CD4-positive, alpha-beta T cell treated with Interleukin-6 for 4 hours (primary cell): ENCODE data around the gene CYP24A1.

Experiments
- DNase-seq: peaks from one replicate; pipeline ENCODE4 v3.0.0-alpha.2; 2020; ENCODE audit warnings: mixed read lengths

Gene CYP24A1

DNA sequence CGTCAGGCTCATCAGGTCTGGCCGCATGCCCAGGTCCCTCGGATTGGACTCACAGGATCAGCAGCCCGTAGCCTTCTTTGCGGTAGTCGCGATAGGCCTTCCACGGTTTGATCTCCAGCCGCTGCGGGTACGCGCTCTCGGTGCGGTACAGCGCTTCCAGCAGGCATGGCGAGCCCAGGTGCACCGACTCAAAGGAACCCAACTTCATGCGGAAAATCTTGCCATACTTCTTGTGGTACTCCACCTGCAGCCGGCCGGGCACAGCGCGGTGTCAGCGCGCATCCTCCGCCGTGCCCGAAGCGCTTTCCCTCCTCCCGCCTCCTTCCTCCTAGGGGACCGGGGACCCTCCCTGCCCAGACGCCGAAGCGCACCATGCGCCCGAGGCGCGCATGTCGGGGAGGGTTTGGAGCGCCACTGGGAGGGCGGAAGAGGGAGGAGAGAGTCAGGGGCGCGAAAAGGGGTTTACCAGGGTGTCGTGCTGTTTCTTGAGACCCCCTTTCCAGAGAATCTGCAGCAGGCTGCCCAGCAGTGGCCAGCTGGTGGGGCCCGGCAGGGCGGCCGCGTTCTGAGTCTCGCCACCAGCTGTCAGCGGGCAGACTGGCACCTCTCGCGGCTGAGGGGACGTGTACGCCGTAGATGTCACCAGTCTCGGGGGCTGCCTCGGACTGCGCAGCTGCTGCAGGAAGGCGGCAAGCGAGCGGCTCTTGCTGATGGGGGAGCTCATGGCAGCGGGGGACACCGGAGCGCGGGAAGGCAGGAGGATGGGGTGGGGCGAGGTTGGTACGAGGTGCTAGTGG, 732 bp downstream of the CYP24A1 start:
- DNase-seq: no peak

DNA sequence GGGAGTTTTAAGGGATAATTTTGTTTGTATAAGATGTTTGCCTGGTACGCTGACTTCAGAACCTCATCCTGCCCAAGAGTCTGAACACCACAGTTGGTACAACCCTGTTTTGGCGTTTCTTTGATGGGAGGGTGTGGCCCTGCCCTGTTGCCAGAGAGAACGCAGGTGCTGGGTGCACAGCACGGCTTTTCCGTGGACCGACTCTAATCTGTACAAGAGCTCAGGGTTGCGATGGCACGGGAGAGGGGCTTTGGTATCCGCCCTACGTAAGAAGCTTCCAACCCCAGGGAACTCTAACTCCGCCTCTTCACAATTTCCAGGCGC, 1.3 kb downstream of the CYP24A1 start:
- DNase-seq: no peak

DNA sequence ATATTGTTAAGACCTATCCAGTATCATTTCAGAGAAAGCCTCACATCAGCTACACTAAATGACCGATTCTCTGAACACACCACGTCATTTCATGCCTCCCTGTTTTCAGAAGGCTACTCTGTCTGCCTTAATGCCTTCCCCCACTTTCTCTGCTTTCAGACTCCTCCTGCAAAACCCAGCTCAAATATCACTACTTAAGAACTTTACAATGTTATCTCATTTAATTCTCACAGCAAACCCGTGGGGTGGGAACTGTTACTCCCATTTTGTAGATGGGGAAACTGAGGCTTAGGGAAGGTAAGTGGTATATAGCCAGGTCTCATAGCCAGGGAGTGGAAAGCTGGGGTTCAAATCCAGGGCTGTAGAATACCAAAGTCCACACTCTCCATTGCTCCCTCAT, 2.8 kb downstream of the CYP24A1 start:
- DNase-seq: no peak

DNA sequence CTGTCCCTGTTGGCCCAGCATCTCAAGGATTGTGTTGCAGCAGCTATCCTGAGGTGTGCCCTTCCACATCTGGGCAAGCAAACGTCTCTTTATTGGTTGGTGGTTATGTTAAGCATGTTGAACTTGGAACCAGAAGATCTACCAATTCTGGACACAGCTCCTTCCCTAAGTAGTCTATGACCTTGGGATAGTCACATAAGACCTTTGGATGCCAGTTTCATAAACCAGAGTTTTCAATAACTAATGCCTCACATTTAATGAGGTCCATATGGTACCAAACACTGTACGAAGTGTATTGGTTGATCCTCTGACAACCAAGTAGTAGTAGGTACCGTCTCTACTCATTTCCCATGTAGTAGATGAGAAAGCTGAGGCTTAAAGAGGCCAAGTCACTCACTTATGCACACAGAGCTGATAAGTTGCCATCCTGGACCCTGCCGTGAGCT, 3.7 kb downstream of the CYP24A1 start:
- no peak for DNase-seq

DNA sequence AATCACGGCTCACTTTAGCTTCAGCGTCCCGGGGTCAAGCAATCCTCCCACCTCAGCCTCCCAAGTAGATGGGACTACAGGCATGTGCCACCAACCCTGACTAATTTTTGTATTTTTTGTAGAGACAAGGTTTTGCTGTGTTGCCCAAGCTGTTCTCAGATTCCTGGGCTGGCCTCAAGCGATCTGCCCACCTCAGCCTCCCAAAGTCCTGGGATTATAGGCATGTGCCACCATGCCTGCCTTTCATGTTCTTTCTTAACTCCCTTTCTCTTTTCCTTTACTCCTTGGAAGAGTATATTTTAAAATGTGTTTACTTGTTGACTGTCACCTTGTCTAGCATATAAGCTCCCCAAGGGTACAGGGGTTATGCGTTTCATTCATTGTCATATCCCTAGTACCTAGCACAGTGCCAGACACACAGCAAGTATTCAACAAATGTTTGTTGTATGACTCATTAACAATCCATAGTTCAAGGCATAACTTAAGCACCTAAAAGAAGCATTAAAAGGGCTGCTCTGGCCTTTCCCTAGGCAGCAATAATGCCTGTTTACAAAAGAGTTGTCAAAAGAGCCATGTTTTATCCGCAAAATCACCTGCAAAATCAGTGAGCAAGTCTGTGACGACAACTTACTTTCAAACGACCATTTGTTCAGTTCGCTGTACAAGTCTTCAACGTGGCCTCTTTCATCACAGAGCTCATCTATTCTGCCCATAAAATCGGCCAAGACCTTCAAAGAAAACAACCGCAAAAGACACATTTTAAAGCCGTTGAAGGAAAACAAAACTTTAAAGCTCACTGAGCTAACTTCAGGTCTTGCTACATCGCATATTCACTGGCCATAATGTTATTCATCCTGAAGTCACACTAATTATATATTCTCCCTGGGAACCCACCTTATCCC, 4.6 kb downstream of the CYP24A1 start:
- no peak for DNase-seq

DNA sequence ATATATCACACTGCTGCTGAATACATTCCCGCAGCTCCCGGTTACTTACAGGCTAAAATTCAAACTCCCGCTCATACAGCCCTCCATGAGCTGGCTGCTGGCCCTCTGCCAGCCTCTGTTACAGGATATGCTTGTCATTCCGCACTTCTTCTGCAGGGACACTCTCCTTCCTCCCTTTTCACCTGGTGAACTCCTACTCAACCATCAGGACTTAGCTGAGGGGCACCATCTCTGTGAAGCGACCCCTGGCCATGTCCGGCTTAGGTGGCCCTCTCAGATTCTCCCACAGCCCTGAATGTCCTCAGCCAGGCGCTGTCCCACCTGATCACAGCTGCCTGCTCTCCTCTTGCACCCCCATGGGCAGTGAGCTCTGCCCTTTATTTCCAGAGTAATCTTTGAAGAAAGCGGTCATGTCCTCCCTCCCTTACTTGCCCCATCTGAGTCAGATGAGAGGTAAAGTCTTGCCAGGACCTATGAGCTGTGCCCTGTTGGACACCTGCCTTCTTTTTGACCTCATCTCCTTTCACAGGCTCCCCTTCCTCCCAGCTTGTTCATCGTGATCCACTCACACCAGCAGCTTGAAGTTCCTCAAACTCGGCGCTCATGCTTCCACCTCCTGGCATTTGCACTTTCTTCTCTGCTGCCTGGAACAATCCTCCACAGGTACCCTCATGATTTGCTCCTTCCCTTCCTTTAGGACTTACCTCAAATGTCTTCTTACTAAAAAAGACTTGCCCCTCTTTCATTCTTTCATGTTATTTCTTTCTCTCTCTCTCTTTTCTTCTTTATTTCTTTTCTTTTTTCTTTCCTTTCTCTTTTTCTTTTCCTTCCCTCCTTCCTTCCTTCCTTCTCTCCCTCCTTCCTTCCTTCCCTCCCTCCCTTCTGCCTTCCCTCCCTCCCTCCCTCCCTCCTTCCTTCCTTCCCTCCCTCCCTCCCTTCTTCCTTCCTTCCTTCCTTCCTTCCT, 5.6 kb downstream of the CYP24A1 start:
- no peak for DNase-seq

DNA sequence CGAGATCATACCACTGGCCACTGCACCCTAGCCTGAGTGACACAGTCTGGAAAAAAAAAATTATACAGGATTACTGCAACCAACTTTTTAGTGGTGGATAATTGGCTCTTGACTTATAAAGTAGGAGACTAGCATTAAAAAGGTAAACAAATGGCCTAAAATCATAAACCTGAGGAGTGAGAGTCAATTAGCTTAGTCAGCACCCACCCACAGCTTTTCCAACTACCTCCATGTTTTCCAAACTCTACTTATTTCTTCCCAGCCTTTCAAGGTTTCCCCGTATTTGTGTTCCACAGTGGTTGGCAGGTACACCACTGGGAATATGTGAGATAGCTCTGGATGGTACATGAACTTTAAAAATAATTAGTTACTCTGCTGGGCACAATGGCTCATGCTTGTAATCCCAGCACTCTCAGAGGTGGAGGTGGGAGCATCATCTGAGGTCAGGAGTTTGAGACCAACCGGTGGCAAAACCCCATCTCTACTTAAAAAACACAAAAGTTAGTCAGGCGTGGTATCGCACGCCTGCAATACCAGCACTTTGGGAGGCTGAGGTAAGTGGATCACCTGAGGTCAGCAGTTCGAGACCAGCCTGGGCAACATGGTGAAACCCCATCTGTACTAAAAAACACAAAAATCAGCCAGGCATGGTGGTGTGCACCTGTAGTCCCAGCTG, 6.7 kb downstream of the CYP24A1 start:
- DNase-seq: no peak

DNA sequence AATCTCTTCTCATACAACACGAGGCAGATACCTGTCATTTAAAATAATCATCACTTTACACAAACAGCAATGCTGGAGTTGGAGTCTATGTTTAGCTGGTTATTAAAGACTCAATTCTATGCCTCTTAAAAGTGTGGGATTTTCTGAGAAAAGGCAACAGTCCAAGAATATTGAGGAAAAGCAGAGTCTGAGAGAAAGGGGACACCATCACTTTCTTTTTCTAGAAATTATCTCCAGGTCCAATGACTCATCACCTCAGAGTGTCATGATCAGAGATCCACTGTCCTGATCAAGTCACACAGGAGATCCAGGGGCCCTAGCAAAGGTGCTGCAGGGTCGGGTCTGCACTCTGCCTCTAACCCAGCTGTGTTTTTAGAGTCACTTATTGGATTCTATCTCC, 8.0 kb downstream of the CYP24A1 start:
- no peak for DNase-seq

DNA sequence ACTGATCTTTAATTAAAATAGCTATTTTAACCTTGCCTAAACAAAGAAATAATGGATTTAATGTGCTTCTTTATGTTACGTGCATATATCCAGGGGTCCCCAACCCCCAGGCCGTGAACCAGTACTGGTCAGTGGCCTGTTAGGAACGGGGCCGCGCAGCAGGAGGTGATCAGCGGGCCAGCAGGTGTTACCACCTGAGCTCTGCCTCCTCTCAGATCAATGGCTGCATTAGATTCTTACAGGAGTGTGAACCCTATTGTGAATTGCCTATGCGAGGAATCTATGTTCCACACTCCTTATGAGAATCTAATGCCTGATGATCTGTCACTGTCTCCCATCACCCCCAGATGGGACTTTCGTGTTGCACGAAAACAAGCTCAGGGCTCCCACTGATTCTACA, 8.8 kb downstream of the CYP24A1 start:
- DNase-seq: no peak

DNA sequence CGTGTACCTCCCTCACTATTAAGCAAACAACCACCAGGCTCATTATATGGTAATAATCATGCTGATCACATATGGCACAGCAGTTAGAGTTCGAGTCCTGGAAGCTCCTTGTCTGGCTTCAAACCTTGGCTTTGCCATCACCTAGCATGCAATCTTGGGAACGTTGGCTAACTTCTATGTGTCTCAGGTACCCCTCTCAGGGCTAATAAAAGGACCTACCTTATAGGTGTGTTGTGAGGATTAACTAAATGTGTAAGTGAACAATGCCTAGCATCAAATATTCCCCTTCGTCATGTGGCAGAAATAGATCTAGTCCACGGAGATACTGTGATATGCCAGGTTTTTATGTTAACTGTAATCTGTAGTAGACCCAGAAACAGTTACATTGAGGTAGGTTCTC, 10.4 kb downstream of the CYP24A1 start:
- DNase-seq: no peak

DNA sequence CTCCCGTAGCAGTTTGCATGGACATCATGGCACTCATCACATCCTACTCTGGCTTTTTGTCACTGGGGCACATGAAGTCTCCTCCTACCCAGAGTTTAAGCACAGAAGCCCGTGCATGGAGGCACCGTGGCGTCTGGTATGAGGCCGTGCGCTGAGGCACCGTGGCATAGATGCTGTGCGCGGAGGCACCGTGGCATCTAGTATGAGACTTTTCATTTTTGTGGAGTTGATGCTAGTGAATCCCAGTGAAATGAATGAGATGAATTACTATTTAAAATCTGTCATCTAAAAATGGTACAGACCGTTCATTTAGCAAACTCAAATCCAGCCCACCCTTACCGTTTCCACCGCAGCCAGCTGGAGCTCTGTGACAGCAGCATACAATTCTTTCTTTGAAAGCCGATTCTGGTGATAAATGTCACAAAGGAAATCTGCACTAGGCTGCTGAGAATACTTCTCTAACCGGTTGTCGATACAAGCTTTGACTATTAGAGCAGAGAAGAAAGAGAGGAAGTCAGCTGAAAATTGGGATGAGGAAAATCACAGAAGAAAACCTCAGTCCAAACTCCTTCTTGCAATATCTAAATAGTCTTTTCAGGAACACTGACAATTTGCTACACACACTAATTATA, 11.3 kb downstream of the CYP24A1 start:
- DNase-seq: no peak

DNA sequence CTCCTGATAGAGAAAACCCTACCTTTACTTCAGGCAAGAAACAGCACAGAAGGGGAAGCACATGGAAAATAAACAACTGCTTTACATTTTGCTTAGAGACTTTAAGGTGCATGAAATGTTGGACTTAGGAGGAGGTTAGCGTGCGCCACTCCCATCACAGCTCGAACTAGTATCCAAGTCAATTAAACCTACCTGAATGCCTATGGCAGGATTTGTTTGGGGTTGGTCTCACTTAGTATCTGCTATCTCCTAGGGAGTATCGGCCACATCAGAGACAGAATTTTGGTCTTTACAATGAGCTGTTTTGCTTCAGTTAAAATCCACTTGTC, 12.0 kb downstream of the CYP24A1 start:
- DNase-seq: no peak

DNA sequence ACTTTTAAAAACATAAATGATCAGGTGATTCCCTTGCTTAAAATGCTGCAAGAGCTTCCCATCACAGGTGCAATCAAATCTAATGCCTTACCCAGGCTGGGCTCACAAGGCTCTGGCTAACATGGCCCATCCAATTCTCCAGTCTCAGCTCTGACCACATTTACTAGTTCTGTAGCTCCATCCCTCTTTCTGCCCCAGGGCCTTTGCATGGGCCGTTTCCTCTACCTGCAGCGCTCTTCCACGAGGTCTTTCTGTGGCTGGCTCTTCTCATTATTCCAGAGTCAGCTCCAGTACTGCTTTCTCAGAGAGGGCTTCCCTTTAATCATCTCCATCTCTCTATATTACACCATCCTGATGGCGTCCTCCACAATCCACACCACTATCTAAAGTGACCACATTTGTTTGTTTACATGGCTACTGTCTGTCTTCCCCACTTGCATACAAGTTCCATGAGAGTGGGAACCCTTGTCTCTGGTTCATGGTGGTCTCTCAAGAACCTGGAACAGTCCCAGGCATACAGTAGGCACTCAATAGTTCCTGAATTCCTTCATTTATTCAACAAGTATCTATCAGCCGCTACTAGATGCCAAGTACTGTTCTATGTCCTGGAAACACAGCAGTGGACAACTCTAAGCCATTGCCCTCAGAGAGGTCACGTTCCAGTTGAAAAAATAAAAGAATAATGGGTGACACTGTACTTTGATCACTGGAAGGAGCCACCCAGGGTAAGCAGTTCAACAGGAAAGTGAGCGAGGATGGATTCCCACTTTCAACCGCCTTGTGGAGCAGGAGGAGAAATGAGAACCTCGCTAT, 12.6 kb downstream of the CYP24A1 start:
- no peak for DNase-seq

DNA sequence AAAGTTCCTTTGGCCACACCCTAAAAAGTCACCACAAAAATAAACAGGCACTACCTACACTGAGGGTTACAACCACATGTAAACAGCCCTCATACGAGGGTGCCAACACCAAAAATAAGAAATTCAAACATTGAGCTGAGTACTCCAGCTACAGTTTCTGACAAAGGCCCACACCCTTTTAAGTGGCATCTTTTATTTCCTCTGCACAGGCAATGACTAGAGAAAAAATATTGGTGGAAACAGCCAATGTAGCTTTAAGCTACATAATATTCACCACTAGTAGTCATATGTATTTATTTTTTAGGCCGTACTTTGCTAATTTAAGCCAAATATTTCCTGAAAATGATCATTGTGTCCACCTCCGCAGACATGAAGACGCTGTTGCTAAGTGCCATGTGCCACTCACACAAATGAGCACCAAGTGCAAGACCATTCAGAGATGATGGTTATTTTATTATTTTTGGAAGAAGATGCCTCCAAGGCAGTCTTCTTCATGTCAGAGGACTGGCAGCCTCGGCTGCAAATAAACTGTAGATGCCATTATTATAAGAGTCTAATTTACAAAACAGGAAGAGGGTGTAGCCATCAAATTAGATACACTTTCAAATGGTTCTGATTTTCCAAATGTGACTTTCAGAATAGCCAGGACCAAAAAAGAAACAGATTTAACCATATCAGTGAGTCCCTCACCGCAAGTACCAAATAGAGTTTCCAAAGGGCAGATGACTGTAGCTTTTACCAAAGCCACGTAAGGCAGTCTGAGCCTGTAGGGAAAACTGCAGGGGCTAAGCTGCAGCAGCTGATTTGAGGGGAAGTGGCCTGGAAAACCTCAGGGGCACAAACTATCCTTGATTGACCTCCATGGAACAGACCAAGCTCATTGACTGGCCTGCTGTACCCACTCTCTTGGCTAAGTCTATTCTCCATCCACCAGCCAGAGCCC, 13.4 kb downstream of the CYP24A1 start:
- DNase-seq: no peak

DNA sequence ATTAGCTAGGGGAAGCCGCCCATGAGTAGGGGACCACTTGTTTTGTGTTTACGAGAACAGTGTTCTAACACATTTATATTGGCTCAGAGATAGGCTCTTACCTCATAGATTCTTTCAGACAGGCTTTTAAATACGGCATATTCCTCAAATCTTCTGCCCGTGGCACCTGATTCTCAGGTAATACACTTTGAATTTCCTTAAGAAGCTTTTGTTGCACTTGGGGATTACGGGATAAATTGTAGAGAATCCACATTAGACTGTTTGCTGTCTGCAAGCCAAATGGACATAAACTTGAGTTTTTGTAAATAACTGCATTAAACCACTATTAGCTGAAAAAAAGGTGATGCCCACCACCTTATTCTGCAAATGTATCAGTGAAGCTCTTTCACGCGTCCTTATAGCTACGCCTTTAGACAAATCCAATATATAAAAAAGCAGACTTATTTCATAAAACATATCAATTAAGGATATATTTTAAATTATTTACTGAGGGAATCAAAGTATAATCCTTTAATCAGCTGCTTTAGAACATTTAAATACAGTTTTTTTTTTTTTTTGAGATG, 14.8 kb downstream of the CYP24A1 start:
- DNase-seq: no peak

DNA sequence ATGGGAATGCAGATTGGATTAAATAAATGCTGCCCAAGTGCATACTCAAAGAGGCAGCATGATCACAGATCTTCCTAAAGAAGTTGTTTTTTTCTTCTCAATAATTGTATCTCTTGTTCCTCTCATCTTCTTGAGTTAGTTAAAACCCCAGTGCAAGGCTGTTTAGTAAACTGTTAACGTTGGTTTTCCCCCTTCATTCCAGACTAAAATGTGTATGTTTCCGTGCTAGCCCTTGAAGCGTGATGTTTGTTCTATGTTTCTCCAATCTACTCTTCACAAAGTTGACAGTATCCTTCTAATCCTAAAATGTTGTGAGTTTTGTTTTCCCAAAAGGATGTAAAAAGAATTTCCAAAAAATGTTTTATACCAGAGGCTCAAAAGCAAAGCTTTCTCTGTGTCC, 15.6 kb downstream of the CYP24A1 start:
- DNase-seq: no peak

DNA sequence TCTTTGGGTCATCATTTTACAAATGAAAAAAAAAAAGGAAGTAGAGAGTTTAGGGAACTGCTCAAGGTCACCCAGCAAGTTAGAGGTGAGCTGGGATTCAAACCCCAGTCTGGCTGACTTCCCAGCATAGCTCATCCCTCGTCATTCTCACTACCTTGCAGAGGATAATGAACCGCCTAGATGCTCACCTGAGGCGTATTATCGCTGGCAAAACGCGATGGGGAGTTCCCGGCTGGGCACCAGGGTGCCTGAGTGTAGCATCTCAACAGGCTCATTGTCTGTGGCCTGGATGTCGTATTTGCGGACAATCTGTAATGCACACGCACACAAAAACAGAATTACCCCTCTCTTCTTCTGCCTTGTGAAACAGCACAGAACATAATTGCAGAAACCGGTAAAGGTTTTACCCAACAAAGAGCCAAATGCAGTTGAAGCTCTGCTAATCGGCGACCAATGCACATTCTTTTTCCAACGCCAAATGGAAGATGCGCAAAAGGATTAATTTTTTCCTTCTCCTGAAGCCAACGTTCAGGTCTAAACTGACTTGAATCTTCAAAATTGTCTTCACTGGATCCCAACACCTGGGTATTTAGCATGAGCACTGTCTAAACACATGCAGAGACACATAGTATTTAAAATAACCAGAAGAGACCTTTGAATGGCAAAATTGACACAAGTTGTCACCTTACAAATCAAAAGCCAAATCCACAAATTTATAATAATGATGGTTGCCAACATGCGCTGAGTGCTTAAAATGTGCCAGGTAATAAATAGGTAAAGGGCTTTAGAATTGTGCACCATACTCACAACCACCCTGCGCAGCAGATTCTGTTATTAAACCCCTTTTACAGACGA, 16.6 kb downstream of the CYP24A1 start:
- DNase-seq: no peak

DNA sequence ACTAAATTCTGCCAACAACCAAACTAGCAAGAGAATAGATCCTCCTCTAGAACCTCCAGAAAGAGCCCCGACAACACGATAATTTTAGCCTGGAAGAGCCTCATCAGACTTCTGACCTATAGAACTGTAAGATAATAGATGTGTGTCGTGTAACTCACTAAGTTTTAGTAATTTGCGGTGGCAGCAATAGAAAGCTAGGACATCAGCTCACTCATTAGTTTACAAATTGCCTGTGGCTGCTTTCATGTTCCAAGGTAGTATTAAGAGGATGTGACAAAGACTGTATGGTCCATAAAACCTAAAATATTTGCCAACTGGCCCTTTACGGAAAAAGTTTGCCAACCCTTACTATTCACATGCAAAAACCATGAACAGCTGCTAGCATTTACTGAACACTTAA, 17.3 kb downstream of the CYP24A1 start:
- DNase-seq: no peak
